Subcutaneous abdominal adipose tissue (tissue), 5 donors: ENCODE results near the gene GFER.

ENCODE experiments used
- H3K27ac ChIP-seq: one replicate; pipeline ENCODE4 v1.7.0; 2013; ENCODE audit warnings: low read depth, mild to moderate bottlenecking, inconsistent platforms, low read length, moderate library complexity
- H3K27me3 ChIP-seq, 5 donors: one replicate each; pipeline ENCODE4 v1.7.0; 2013; ENCODE audit warnings: low read length in 5 of 5, inconsistent platforms in 1 of 5; ENCODE audit not compliant: control insufficient read depth in 5 of 5, insufficient read depth in 4 of 5
- H3K36me3 ChIP-seq, 5 donors: one replicate each; pipeline ENCODE4 v1.7.0; 2013; ENCODE audit warnings: low read length in 5 of 5; ENCODE audit not compliant: control insufficient read depth in 5 of 5, insufficient read depth in 5 of 5
- H3K4me1 ChIP-seq, 5 donors: one replicate each; pipeline ENCODE4 v1.7.0; 2013; ENCODE audit warnings: low read length in 5 of 5, mild to moderate bottlenecking in 3 of 5, moderate library complexity in 1 of 5; ENCODE audit not compliant: control insufficient read depth in 5 of 5, insufficient read depth in 5 of 5
- H3K4me3 ChIP-seq, 5 donors: one replicate each; pipeline ENCODE4 v1.7.0; 2013; ENCODE audit warnings: low read length in 5 of 5, low read depth in 1 of 5
- H3K9ac ChIP-seq, 5 donors: one replicate each; pipeline ENCODE4 v1.7.0; 2013; ENCODE audit warnings: low read length in 5 of 5, mild to moderate bottlenecking in 4 of 5, moderate library complexity in 3 of 5
- H3K9me3 ChIP-seq, 5 donors: one replicate each; pipeline ENCODE4 v1.7.0; 2013; ENCODE audit warnings: low read length in 5 of 5; ENCODE audit not compliant: control insufficient read depth in 5 of 5
- donor health status: healthy.
- donor health status: healthy.
- donor health status: healthy.
- donor health status: healthy.
- donor health status: healthy.

Gene GFER

GRCh38 chr16:1991135-1991551, 7.2 kb downstream of the GFER start:
- H3K9me3 ChIP-seq = no peaks in the 10 kb centered on the region
- H3K4me3 ChIP-seq = peak overlapping the region in 2 of 5 donors; percentile 56 to 69
- peaks cover 17 to 27% (median 25%) of the 10 kb centered on the region in 5 donors for H3K27me3 ChIP-seq
- peaks cover 0 to 24% (median 21%) of the 10 kb centered on the region in 5 donors for H3K4me1 ChIP-seq
- peaks cover 0 to 12% (median 12%) of the 10 kb centered on the region in 5 donors for H3K36me3 ChIP-seq
- no peak overlapping the region for H3K27ac ChIP-seq
- no peak overlapping the region for H3K9ac ChIP-seq

- H3K4me3 ChIP-seq = peak overlapping the region in 4 of 5 donors; percentile 48 to 69 (median 58)
- peaks cover 0 to 25% (median 21%) of the 10 kb centered on the region in 5 donors for H3K4me1 ChIP-seq
- H3K36me3 ChIP-seq = peaks cover 0 to 8% (median 7%) of the 10 kb centered on the region in 5 donors
- H3K9me3 ChIP-seq = no peaks in the 10 kb centered on the region
- H3K27ac ChIP-seq = no peak overlapping the region
- peak overlapping the region in 1 of 5 donors; percentile 37 for H3K9ac ChIP-seq
- peaks cover 17 to 27% (median 25%) of the 10 kb centered on the region in 5 donors for H3K27me3 ChIP-seq
Measured at GRCh38 chr16:1991588-1991947, 7.6 kb downstream of the GFER start.

- Histone ChIP-seq H3K27me3 (peaks cover 17 to 27% (median 25%) of the 10 kb centered on the region in 5 donors), H3K9me3 (no peaks in the 10 kb centered on the region), H3K4me3 (peak overlapping the region in 4 of 5 donors; percentile 48 to 69 (median 58)), H3K36me3 (peaks cover 0 to 6% (median 5%) of the 10 kb centered on the region in 5 donors), H3K4me1 (peaks cover 0 to 30% (median 24%) of the 10 kb centered on the region in 5 donors), H3K27ac (no peak overlapping the region), H3K9ac (peak overlapping the region in 1 of 5 donors; percentile 37)
Measured at GRCh38 chr16:1991948-1992703, 8.1 kb downstream of the GFER start.

GRCh38 chr16:1992704-1993317, 8.8 kb downstream of the GFER start:
- Histone ChIP-seq H3K27me3 (peaks cover 17 to 27% (median 25%) of the 10 kb centered on the region in 5 donors), H3K4me3 (peak overlapping the region in 1 of 5 donors; percentile 50), H3K9ac (no peak overlapping the region), H3K36me3 (peaks cover 0 to 11% (median 7%) of the 10 kb centered on the region in 5 donors), H3K4me1 (peaks cover 0 to 36% (median 24%) of the 10 kb centered on the region in 5 donors), H3K27ac (no peak overlapping the region), H3K9me3 (no peaks in the 10 kb centered on the region)

GRCh38 chr16:1993731-1994131, 9.7 kb downstream of the GFER start:
- H3K4me1 ChIP-seq = peaks cover 0 to 42% (median 24%) of the 10 kb centered on the region in 5 donors
- H3K4me3 ChIP-seq = no peak overlapping the region
- H3K27ac ChIP-seq = no peak overlapping the region
- H3K36me3 ChIP-seq = peaks cover 0 to 20% (median 13%) of the 10 kb centered on the region in 5 donors
- no peak overlapping the region for H3K9ac ChIP-seq
- peaks cover 17 to 23% (median 22%) of the 10 kb centered on the region in 5 donors for H3K27me3 ChIP-seq
- H3K9me3 ChIP-seq = no peaks in the 10 kb centered on the region

- Histone ChIP-seq H3K27me3 (no peaks in the 10 kb centered on the region), H3K4me3 (no peak overlapping the region), H3K4me1 (peaks cover 0 to 19% (median 17%) of the 10 kb centered on the region in 5 donors), H3K36me3 (peaks cover 0 to 59% (median 52%) of the 10 kb centered on the region in 5 donors), H3K27ac (peak overlapping the region; percentile 58), H3K9ac (peak overlapping the region in 1 of 5 donors; percentile 38), H3K9me3 (no peaks in the 10 kb centered on the region)
Measured at GRCh38 chr16:1997494-1998359, 13.7 kb downstream of the GFER start.

- peaks cover 0 to 21% (median 17%) of the 10 kb centered on the region in 5 donors for H3K4me1 ChIP-seq
- no peak overlapping the region for H3K27ac ChIP-seq
Measured at GRCh38 chr16:1998360-1998835, 14.4 kb downstream of the GFER start.

GRCh38 chr16:1998852-1999801, 15.1 kb downstream of the GFER start:
- no peak overlapping the region for H3K4me3 ChIP-seq
- H3K36me3 ChIP-seq = peaks cover 0 to 67% (median 59%) of the 10 kb centered on the region in 5 donors
- H3K9me3 ChIP-seq = no peaks in the 10 kb centered on the region
- H3K9ac ChIP-seq = no peak overlapping the region
- H3K4me1 ChIP-seq = peaks cover 0 to 28% (median 24%) of the 10 kb centered on the region in 5 donors
- no peak overlapping the region for H3K27ac ChIP-seq
- H3K27me3 ChIP-seq = no peaks in the 10 kb centered on the region

More at GRCh38 chr16:1998360-1998835, 14.4 kb downstream of the GFER start:
- Histone ChIP-seq H3K27me3 (no peaks in the 10 kb centered on the region), H3K9me3 (no peaks in the 10 kb centered on the region), H3K36me3 (peaks cover 0 to 66% (median 58%) of the 10 kb centered on the region in 5 donors), H3K4me3 (no peak overlapping the region), H3K9ac (no peak overlapping the region)
